ENCODE data around the gene TBC1D12.
"Not testable (repeated sequence)": the region's sequence is repeated elsewhere in the genome, so short reads cannot be mapped to it uniquely, and the experiment has no call there.

Gene TBC1D12

GRCh38 chr10:94402204-94402842 lies at the start of gene TBC1D12:
Gene TBC1D12, plus strand, starts transcription at chr10:94402541. Its CDS starts 73 bp downstream, at chr10:94402614.
- no peak for DNase-seq

DNA sequence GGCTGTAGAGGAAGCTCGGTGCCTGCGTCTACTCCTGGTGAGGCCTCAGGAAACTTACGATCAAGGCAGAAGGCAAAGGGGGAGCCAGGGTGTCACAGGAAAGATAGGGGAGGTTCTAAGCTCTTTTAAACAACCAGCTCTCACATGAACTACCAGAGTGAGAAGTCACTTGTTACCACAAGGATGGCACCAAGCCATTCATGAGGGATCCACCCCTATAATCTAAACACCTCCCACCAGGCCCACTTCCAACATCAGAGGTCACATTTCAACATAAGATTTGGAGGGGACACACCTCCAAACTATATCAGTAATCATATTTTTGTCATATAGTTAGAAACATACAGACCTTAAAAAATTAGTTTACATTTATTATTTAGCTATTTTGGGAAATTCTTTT lies 49.0 kb upstream of the TBC1D12 start:
- no peak for DNase-seq

- no peak for DNase-seq
Measured at GRCh38 chr10:94355841-94356240, 46.5 kb upstream of the TBC1D12 start.

DNA sequence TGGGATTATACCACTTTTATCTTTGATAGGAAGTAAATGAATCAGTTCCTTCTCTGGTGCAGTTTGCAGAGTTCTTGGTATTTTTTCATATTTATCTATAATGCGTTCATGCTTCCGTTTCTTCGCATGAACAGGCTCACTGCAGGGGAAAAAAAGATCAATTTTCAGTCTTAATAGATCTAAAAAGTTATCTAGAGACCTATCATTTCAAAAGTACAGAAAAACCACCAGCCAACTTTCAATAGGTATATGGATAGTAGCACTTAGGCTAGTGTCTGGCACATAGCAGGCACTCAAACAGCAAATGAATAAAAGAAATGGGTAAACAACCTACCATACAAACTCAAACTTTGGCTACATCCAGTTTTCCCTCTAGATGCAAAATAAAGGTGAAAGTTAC lies 45.1 kb upstream of the TBC1D12 start:
- no peak for DNase-seq

GRCh38 chr10:94358480-94358879 lies 43.9 kb upstream of the TBC1D12 start:
- no peak for DNase-seq

GRCh38 chr10:94361171-94361794 lies 41.1 kb upstream of the TBC1D12 start:
- DNase-seq = no peak

GRCh38 chr10:94362360-94363250 lies 39.7 kb upstream of the TBC1D12 start, which contains the start of gene NOC3L:
Gene NOC3L, minus strand, starts transcription at chr10:94362939. Its CDS starts 101 bp downstream, at chr10:94362838.
- DNase-seq = peak; percentile 94

GRCh38 chr10:94363251-94363565 lies 39.1 kb upstream of the TBC1D12 start:
- DNase-seq = no peak

- DNase-seq = no peak
Measured at GRCh38 chr10:94364482-94364881, 37.9 kb upstream of the TBC1D12 start.

GRCh38 chr10:94366382-94366781 lies 36.0 kb upstream of the TBC1D12 start:
- DNase-seq = no peak

- no peak for DNase-seq
Measured at GRCh38 chr10:94370501-94370900, 31.8 kb upstream of the TBC1D12 start.

- no peak for DNase-seq
Measured at GRCh38 chr10:94375374-94375773, 27.0 kb upstream of the TBC1D12 start.

- no peak for DNase-seq
Measured at GRCh38 chr10:94376865-94377264, 25.5 kb upstream of the TBC1D12 start.

GRCh38 chr10:94383530-94383929 lies 18.8 kb upstream of the TBC1D12 start:
- no peak for DNase-seq

- not testable (repeated sequence) for DNase-seq
Measured at GRCh38 chr10:94385733-94386132, 16.6 kb upstream of the TBC1D12 start.

DNA sequence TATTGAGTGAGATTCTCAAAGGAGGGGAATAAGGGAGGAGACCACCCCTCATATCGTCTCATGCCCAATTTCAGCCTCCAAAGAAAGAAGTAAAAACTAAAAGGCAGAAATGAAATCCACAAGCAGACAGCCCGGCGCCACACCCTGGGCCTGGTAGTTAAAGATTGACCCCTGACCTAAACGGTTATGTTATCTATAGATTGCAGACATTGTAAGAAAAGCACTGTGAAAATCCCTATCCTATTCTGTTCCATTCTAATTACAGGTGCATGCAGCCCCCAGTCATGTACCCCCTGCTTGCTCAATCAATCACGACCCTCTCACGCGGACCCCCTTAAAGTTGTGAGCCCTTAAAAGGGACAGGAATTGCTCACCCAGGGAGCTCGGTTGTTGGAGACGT lies 10.2 kb upstream of the TBC1D12 start:
- not testable (repeated sequence) for DNase-seq

GRCh38 chr10:94397549-94398370 lies 4.6 kb upstream of the TBC1D12 start:
- DNase-seq = no peak

DNA sequence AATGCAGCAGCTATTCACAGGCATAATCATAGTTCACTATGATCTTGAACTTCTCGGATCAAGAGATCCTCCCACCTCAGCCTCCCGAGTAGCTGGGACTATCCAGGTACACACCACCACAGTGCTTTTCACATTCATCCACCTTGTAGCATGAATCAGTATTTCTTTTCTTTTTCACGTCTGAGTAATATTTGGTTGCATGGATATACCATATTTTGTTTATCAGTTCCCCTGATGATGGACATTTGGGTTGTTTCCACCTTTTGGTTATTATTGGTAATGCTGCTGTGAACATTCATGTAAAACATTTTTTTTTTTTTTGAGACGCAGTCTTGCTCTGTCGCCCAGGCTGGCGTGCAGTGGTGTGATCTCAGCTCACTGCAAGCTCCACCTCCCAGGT lies 3.6 kb upstream of the TBC1D12 start:
- no peak for DNase-seq

GRCh38 chr10:94402843-94403379 lies 570 bp downstream of the TBC1D12 start:
- no peak for DNase-seq

GRCh38 chr10:94403380-94404213 lies 1.3 kb downstream of the TBC1D12 start:
- no peak for DNase-seq

- DNase-seq = no peak
Measured at GRCh38 chr10:94405406-94405805, 3.1 kb downstream of the TBC1D12 start.

GRCh38 chr10:94407668-94408067 lies 5.3 kb downstream of the TBC1D12 start:
- DNase-seq = no peak

Data from activated effector memory CD4-positive, alpha-beta T cell treated with Interleukin-2 at 50 U/mL for 16 hours (primary cell).